Neural cell (in vitro differentiated cells): ENCODE results near the gene PATZ1. TPM values are rescaled to one million over a fixed set of nuclear protein-coding genes. Genes with fewer than 3 reads are reported as not detected.
A peak's percentile ranks its signal among the peaks of the same experiment; 100 is the strongest.

Source experiments
- H2AFZ ChIP-seq: fragments of 200-600, 300-800 bp; sonication (generic), shearing (Covaris generic); 2 replicates; pipeline ENCODE4 v1.6.0; 2014; ENCODE audit warnings: low read depth, mild to moderate bottlenecking, antibody characterized with exemption, low read length, moderate library complexity
- H3F3A ChIP-seq: fragments of 200-600 bp; shearing (Covaris generic); 2 replicates; pipeline ENCODE4 v1.6.1; 2016; ENCODE audit warnings: mild to moderate bottlenecking, moderate library complexity, mixed read lengths, antibody characterized with exemption, low read length; ENCODE audit not compliant: insufficient read depth, poor library complexity, severe bottlenecking
- H3K27ac ChIP-seq: fragments of 200-600, 300-800 bp; sonication (generic), shearing (Covaris generic); 2 replicates; pipeline ENCODE4 v1.5.1; 2014; ENCODE audit warnings: mild to moderate bottlenecking, low read length, moderate library complexity
- H3K27me3 ChIP-seq: fragments of 300-800, 200-600 bp; sonication (generic), shearing (Covaris generic); 2 replicates; pipeline ENCODE4 v1.6.0; 2014; ENCODE audit warnings: mild to moderate bottlenecking, low read depth, low read length, moderate library complexity; ENCODE audit not compliant: insufficient read depth
- H3K36me3 ChIP-seq: fragments of 300-800, 200-600 bp; sonication (generic), shearing (Covaris generic); 2 replicates; pipeline ENCODE4 v1.5.1; 2014; ENCODE audit warnings: mild to moderate bottlenecking, antibody characterized with exemption, low read length, moderate library complexity; ENCODE audit not compliant: insufficient read depth
- H3K4me2 ChIP-seq: fragments of 300-800, 200-600 bp; sonication (generic), shearing (Covaris generic); 2 replicates; pipeline ENCODE4 v1.6.0; 2014; ENCODE audit warnings: mild to moderate bottlenecking, low read length
- H3K4me3 ChIP-seq: fragments of 300-800, 200-600 bp; sonication (generic), shearing (Covaris generic); 2 replicates; pipeline ENCODE4 v1.5.1; 2014; ENCODE audit warnings: mild to moderate bottlenecking, low read length, moderate library complexity
- H3K79me2 ChIP-seq: fragments of 200-600 bp; shearing (Covaris generic); replicated peaks from 2 replicates; pipeline ENCODE4 v1.6.0; 2014; ENCODE audit warnings: mild to moderate bottlenecking, low read length, moderate library complexity; ENCODE audit not compliant: insufficient read depth
- H3K9ac ChIP-seq: fragments of 300-800, 200-600 bp; sonication (generic), shearing (Covaris generic); 2 replicates; pipeline ENCODE4 v1.6.1; 2016; ENCODE audit warnings: mild to moderate bottlenecking, low read length, mixed read lengths
- H3K9me2 ChIP-seq: fragments of 200-600 bp; shearing (Covaris generic); 2 replicates; pipeline ENCODE4 v1.6.1; 2016; ENCODE audit warnings: mild to moderate bottlenecking, low read length, mixed read lengths; ENCODE audit not compliant: insufficient read depth
- H3K9me3 ChIP-seq: fragments of 200-600, 300-800 bp; sonication (generic), shearing (Covaris generic); 2 replicates; pipeline ENCODE4 v1.6.1; 2016; ENCODE audit warnings: mild to moderate bottlenecking, mixed run types, low read length, moderate library complexity, mixed read lengths
- H4K20me1 ChIP-seq: fragments of 200-600 bp; shearing (Covaris generic); 2 replicates; pipeline ENCODE4 v1.6.1; 2016; ENCODE audit warnings: mild to moderate bottlenecking, mixed run types; ENCODE audit not compliant: insufficient read depth
- EP300 ChIP-seq: fragments of 450-650 bp; conservative IDR thresholded peaks from 2 replicates; pipeline ENCODE4 v1.6.1; 2014; ENCODE audit warnings: antibody characterized with exemption, mild to moderate bottlenecking, moderate library complexity; ENCODE audit not compliant: poor library complexity, severe bottlenecking
- EZH2 ChIP-seq: fragments of 200-600, 300-800 bp; shearing (Covaris generic), sonication (generic); IDR thresholded peaks from 2 replicates; pipeline ENCODE4 v1.6.1; 2014; ENCODE audit warnings: antibody characterized with exemption, low read length, borderline replicate concordance, mild to moderate bottlenecking; ENCODE audit not compliant: insufficient read depth, poor library complexity, severe bottlenecking
- MXI1 ChIP-seq: fragments of 450-650 bp; conservative IDR thresholded peaks from 2 replicates; pipeline ENCODE4 v1.6.1; 2014; ENCODE audit warnings: antibody characterized with exemption, mild to moderate bottlenecking; ENCODE audit not compliant: poor library complexity, severe bottlenecking
- POLR2AphosphoS5 ChIP-seq: IDR thresholded peaks from 2 replicates; pipeline ENCODE4 v1.6.1; 2012
- RAD21 ChIP-seq: fragments of 450-650 bp; conservative IDR thresholded peaks from 2 replicates; pipeline ENCODE4 v1.6.1; 2014; ENCODE audit warnings: antibody characterized with exemption, mild to moderate bottlenecking, moderate library complexity
- REST ChIP-seq: IDR thresholded peaks from 2 replicates; pipeline ENCODE4 v1.6.1; 2012; ENCODE audit warnings: borderline replicate concordance
- SMC3 ChIP-seq: fragments of 450-650 bp; conservative IDR thresholded peaks from 2 replicates; pipeline ENCODE4 v1.6.1; 2014; ENCODE audit warnings: antibody characterized with exemption, mild to moderate bottlenecking, moderate library complexity; ENCODE audit not compliant: poor library complexity
- TAF1 ChIP-seq: IDR thresholded peaks from 2 replicates; pipeline ENCODE4 v1.6.1; 2012; ENCODE audit warnings: low read depth
- polyA plus RNA-seq: library from polyadenylated mRNA; depleted of rRNA; stranded (reverse); fragments of >200 nt; gene quantifications from 2 replicates; pipeline ENCODE4 v1.2.3, GENCODE V29; 2014
- TF ChIP-seq, protein P1 (sequence below): fragments of 450-650 bp; IDR thresholded peaks from 2 replicates; pipeline ENCODE4 v1.5.1; 2014; ENCODE audit warnings: antibody characterized with exemption, mild to moderate bottlenecking, moderate library complexity; ENCODE audit not compliant: poor library complexity, severe bottlenecking

PATZ1 gene
- polyA plus RNA-seq, 1 donor from 2014 or later, result 33.5 TPM

GRCh38 chr22:31341386-31342088 lies 4.6 kb downstream of the PATZ1 start:
- H3K79me2 ChIP-seq, result peaks cover 56% of the 10 kb centered on the region
- no peak overlapping the region for H2AFZ ChIP-seq
- no peaks in the 10 kb centered on the region for H3K9me2 ChIP-seq
- no peak overlapping the region for H3K27ac ChIP-seq
- H3K36me3 ChIP-seq, result no peaks in the 10 kb centered on the region
- H3K27me3 ChIP-seq, result no peaks in the 10 kb centered on the region
- H3K4me3 ChIP-seq, result peak overlapping the region; percentile 91
- no peaks in the 10 kb centered on the region for H3K9me3 ChIP-seq
- H4K20me1 ChIP-seq, result no peaks in the 10 kb centered on the region
- H3F3A ChIP-seq, result no peaks in the 10 kb centered on the region
- peak overlapping the region; percentile 72 for H3K9ac ChIP-seq
- H3K4me2 ChIP-seq, result peak overlapping the region; percentile 89
- TF ChIP-seq MXI1 (no peak), RAD21 (no peak), REST (no peak), TAF1 (no peak), EP300 (no peak), SMC3 (no peak), POLR2AphosphoS5 (no peak), EZH2 (no peak)
- TF ChIP-seq, protein P1, sequence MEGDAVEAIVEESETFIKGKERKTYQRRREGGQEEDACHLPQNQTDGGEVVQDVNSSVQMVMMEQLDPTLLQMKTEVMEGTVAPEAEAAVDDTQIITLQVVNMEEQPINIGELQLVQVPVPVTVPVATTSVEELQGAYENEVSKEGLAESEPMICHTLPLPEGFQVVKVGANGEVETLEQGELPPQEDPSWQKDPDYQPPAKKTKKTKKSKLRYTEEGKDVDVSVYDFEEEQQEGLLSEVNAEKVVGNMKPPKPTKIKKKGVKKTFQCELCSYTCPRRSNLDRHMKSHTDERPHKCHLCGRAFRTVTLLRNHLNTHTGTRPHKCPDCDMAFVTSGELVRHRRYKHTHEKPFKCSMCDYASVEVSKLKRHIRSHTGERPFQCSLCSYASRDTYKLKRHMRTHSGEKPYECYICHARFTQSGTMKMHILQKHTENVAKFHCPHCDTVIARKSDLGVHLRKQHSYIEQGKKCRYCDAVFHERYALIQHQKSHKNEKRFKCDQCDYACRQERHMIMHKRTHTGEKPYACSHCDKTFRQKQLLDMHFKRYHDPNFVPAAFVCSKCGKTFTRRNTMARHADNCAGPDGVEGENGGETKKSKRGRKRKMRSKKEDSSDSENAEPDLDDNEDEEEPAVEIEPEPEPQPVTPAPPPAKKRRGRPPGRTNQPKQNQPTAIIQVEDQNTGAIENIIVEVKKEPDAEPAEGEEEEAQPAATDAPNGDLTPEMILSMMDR, result no peak

GRCh38 chr22:31340765-31341247 lies 5.3 kb downstream of the PATZ1 start:
- peak overlapping the region; percentile 91 for H3K4me3 ChIP-seq
- H3F3A ChIP-seq, result no peaks in the 10 kb centered on the region
- no peaks in the 10 kb centered on the region for H3K27me3 ChIP-seq
- H3K36me3 ChIP-seq, result no peaks in the 10 kb centered on the region
- no peak for TF ChIP-seq EZH2
- TF ChIP-seq TAF1, result no peak
- no peak for TF ChIP-seq EP300
- no peak for TF ChIP-seq MXI1
- TF ChIP-seq SMC3, result no peak
- TF ChIP-seq, protein P1, result no peak
- TF ChIP-seq REST, result no peak
- no peak for TF ChIP-seq POLR2AphosphoS5
- no peak for TF ChIP-seq RAD21
- no peak overlapping the region for H3K4me2 ChIP-seq
- no peaks in the 10 kb centered on the region for H3K9me3 ChIP-seq
- H3K9me2 ChIP-seq, result no peaks in the 10 kb centered on the region
- H3K79me2 ChIP-seq, result peaks cover 56% of the 10 kb centered on the region
- no peak overlapping the region for H3K27ac ChIP-seq
- no peak overlapping the region for H3K9ac ChIP-seq
- no peaks in the 10 kb centered on the region for H4K20me1 ChIP-seq
- no peak overlapping the region for H2AFZ ChIP-seq
